ENCODE data around the gene TSPAN3.

- TF ChIP-seq CTCF (IDR thresholded peaks at IDR 0.05) (no peak), EP300 (IDR thresholded peaks at IDR 0.05) (no peak), POLR2A (IDR thresholded peaks at IDR 0.05; ENCODE audit: low read depth) (no peak)
These were observed 36.2 kb upstream of the TSPAN3 start for GRCh38 chr15:77107068-77107467.

Measured in esophagus muscularis mucosa (tissue), 4 donors.